Progenitor cell of endocrine pancreas (in vitro differentiated cells): ENCODE results near the gene ASAP2. TPM values are rescaled to one million over a fixed set of nuclear protein-coding genes. Genes with fewer than 3 reads are reported as not detected.

ENCODE experiments used
- DNase-seq: peaks from one replicate; pipeline ENCODE4 v3.0.0; 2021; ENCODE audit warnings: low spot score; ENCODE audit not compliant: unreplicated experiment
- H3K27ac Mint-ChIP-seq: 2 replicates; pipeline ENCODE4 v1.8.0; 2021; ENCODE audit warnings: mild to moderate bottlenecking, moderate library complexity, mixed read lengths
- H3K27me3 Mint-ChIP-seq: 2 replicates; pipeline ENCODE4 v1.8.0; 2021; ENCODE audit warnings: mixed read lengths
- H3K36me3 Mint-ChIP-seq: 2 replicates; pipeline ENCODE4 v1.8.0; 2022; ENCODE audit warnings: mixed read lengths; ENCODE audit not compliant: insufficient read depth
- H3K4me1 Mint-ChIP-seq: 2 replicates; pipeline ENCODE4 v1.8.0; 2021; ENCODE audit warnings: low read depth, mixed read lengths
- H3K4me3 Mint-ChIP-seq: 2 replicates; pipeline ENCODE4 v1.8.0; 2021; ENCODE audit warnings: low read depth, mild to moderate bottlenecking, moderate library complexity, mixed read lengths
- H3K9me3 Mint-ChIP-seq: 2 replicates; pipeline ENCODE4 v1.8.0; 2021; ENCODE audit warnings: low read depth, mixed read lengths
- total RNA-seq: library from RNA; stranded (reverse); gene quantifications from 2 replicates; pipeline ENCODE4 v1.2.1, GENCODE V29; 2021
- TF ChIP-seq, protein P1 (sequence below): fragments of 200-600 bp; sonication (generic); IDR thresholded peaks from one replicate; pipeline ENCODE4 v1.5.0; 2021; ENCODE audit warnings: antibody characterized with exemption, mild to moderate bottlenecking; ENCODE audit not compliant: unreplicated experiment

The ASAP2 gene
- total RNA-seq, 1 donor from 2014 or later = 65.4 TPM

DNA sequence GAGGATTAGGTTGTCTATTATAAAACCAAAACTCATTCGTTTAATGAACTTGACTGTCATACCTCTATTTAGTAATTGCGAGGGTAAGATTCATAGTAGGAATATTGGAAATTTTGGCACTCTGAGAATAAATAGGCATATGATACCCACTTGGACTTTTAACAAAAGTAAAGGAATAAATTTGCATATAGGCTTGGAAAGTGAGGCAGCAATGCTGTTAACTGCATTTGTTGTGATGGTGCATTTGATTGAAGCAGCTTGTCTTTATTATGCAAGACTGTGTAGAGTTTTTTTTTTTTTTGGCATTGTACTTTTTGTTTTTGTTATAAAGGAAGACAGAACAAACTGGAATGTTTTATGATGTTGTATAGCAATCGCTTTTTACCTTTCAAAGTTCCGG, 197.8 kb downstream of the ASAP2 start:
- peaks cover 17% of the 10 kb centered on the region for H3K4me1 Mint-ChIP-seq
- DNase-seq = no peak
- no peak overlapping the region for H3K4me3 Mint-ChIP-seq
- H3K27me3 Mint-ChIP-seq = no peaks in the 10 kb centered on the region
- H3K36me3 Mint-ChIP-seq = peaks cover 12% of the 10 kb centered on the region
- H3K9me3 Mint-ChIP-seq = no peaks in the 10 kb centered on the region
- TF ChIP-seq, protein P1, sequence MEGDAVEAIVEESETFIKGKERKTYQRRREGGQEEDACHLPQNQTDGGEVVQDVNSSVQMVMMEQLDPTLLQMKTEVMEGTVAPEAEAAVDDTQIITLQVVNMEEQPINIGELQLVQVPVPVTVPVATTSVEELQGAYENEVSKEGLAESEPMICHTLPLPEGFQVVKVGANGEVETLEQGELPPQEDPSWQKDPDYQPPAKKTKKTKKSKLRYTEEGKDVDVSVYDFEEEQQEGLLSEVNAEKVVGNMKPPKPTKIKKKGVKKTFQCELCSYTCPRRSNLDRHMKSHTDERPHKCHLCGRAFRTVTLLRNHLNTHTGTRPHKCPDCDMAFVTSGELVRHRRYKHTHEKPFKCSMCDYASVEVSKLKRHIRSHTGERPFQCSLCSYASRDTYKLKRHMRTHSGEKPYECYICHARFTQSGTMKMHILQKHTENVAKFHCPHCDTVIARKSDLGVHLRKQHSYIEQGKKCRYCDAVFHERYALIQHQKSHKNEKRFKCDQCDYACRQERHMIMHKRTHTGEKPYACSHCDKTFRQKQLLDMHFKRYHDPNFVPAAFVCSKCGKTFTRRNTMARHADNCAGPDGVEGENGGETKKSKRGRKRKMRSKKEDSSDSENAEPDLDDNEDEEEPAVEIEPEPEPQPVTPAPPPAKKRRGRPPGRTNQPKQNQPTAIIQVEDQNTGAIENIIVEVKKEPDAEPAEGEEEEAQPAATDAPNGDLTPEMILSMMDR = no peak
- no peak overlapping the region for H3K27ac Mint-ChIP-seq

DNA sequence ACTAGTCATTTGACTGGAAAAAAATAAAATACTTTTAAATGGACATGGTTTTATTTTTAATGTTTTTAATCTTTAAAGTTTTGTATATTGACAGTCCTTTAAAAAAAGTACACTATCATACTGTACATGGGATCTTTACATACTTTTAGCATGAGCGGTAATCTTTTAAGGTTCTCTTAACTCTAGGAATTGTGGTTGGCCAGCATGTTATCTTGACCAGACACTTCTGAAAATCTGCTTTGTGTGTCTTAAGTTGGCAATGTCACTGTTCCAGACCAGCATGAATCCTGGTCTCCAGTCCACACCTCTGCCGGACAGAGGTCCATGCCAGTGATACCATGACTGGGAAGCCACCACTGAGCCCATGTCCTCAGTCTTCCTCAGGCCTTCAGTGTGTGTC, 199.0 kb downstream of the ASAP2 start:
- H3K4me3 Mint-ChIP-seq = no peak overlapping the region
- peaks cover 10% of the 10 kb centered on the region for H3K36me3 Mint-ChIP-seq
- no peaks in the 10 kb centered on the region for H3K9me3 Mint-ChIP-seq
- DNase-seq = no peak
- H3K27me3 Mint-ChIP-seq = no peaks in the 10 kb centered on the region
- H3K27ac Mint-ChIP-seq = no peak overlapping the region
- peaks cover 14% of the 10 kb centered on the region for H3K4me1 Mint-ChIP-seq
- TF ChIP-seq, protein P1 = no peak

DNA sequence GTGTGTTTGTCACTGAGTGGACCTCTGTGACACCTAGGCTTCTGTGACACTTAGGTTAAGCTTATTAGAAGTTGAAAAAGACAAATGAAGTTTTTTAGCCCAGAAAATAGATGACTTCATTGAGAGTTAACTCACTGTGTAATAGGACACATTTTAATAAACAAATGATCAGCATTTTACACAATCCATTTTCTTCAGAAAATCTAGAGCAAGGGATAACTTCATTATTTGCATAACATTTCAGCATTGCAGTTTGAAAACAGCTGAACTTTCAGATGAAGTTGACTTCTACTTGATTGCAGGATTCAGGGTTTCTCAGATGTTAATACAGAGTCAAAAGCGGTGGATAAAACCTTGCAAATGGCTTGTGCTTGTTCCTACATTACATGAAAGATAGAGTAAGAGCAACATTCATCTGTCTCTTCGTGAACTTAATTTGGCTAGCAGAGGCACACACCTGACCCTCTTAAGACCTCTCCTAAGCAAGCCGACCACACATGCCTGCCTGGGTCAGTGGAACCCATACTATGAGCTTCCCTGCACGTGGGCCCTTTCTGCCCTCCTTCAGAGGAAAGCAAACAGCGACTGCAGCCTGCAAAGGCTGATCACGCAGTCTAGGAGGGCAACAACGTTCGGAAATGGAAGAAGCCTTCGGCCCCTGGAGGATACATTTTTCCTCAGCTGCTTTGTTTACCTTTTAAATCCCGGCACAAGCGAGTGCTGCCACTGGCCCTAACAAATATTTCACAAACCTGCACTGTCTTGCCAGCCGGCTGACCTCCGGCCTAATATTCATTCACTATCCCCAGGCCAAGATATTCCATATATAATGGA, 200.1 kb downstream of the ASAP2 start:
- no peaks in the 10 kb centered on the region for H3K27me3 Mint-ChIP-seq
- peaks cover 10% of the 10 kb centered on the region for H3K36me3 Mint-ChIP-seq
- DNase-seq = no peak
- peak overlapping the region; percentile 46 for H3K27ac Mint-ChIP-seq
- no peak overlapping the region for H3K4me3 Mint-ChIP-seq
- no peaks in the 10 kb centered on the region for H3K9me3 Mint-ChIP-seq
- TF ChIP-seq, protein P1 = no peak
- peaks cover 13% of the 10 kb centered on the region for H3K4me1 Mint-ChIP-seq

DNA sequence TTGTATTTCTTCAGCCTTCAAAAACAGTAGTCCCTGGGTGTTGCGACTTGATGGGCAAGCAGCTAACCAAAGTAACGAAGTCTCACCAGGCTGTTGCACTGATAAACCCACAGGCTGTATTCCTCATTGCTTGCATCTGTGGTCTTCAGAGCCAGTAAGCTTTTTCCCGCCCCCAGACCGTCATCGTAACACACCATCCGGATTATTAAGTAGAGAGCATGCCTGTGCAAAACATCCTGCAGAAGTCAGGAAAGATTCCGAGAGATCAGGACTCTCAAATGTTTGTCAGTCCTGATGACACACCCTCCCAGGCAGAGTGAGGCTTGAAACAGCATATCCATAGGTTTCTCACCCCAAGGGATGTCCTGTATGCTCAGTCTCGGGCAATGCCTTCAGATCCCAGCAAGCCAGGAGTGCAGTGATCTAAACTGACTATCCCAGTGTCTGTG, 200.8 kb downstream of the ASAP2 start:
- H3K9me3 Mint-ChIP-seq = no peaks in the 10 kb centered on the region
- peaks cover 13% of the 10 kb centered on the region for H3K4me1 Mint-ChIP-seq
- H3K4me3 Mint-ChIP-seq = no peak overlapping the region
- TF ChIP-seq, protein P1 = no peak
- no peak for DNase-seq
- H3K27ac Mint-ChIP-seq = peak overlapping the region; percentile 46
- peaks cover 11% of the 10 kb centered on the region for H3K36me3 Mint-ChIP-seq
- H3K27me3 Mint-ChIP-seq = no peaks in the 10 kb centered on the region

DNA sequence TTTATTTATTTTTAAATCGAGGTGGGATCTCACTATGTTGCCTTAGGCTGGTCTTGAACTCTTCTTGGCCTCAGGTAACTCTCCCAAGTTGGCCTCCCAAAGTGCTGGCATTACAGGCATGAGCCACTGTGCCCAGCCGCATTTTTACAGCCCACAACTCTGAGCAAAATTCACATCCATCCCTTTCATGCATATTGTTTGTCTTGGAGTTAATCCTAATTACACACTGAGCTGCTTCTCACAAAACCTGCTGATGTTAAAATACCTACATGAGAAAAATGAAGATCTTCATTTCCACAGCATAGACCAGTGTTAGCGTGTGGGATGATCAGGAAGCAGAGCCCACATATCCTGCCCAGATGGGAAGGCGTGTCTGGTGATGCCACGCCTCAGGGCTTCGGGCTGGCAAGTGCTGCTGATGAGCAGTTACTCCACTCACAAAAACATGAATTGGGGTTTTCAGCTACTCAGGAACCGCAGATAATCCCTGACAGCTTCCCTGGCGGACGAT, 202.1 kb downstream of the ASAP2 start:
- TF ChIP-seq, protein P1 = no peak
- no peak overlapping the region for H3K4me3 Mint-ChIP-seq
- no peak overlapping the region for H3K27ac Mint-ChIP-seq
- H3K27me3 Mint-ChIP-seq = no peaks in the 10 kb centered on the region
- DNase-seq = no peak
- H3K9me3 Mint-ChIP-seq = no peaks in the 10 kb centered on the region
- H3K36me3 Mint-ChIP-seq = peaks cover 8% of the 10 kb centered on the region
- peaks cover 13% of the 10 kb centered on the region for H3K4me1 Mint-ChIP-seq
